GM10266 (cell line): ENCODE data around the gene RING1.

Experiments
- DNase-seq: peaks from one replicate; pipeline ENCODE4 v3.0.0; 2012; ENCODE audit errors: extremely low spot score
- TF ChIP-seq, protein P1 (sequence below): IDR thresholded peaks from 2 replicates; pipeline ENCODE4 v1.5.1; 2012; ENCODE audit warnings: mild to moderate bottlenecking, low read depth; ENCODE audit not compliant: control insufficient read depth, insufficient read depth; ENCODE audit errors: missing control alignments

The RING1 gene

DNA sequence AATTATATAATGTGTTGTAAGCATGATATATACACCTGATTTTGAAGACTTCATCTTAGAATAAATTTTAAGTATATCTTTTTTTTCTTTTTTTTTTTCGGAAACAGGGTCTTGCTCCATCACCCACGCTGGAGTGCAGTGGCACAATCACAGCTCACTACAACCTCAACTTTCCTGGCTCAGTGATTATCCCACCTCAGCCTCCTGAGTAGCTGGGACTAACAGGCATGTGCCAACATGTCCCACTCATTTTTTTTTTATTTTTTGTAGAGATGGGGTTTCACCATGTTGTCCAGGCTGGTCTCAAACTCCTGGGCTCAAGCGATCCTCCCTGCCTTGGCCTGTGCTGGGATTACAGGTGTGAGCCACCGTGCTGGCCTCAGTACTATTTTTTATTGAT, 46.3 kb downstream of the RING1 start:
- no peak for DNase-seq
- TF ChIP-seq, protein P1, sequence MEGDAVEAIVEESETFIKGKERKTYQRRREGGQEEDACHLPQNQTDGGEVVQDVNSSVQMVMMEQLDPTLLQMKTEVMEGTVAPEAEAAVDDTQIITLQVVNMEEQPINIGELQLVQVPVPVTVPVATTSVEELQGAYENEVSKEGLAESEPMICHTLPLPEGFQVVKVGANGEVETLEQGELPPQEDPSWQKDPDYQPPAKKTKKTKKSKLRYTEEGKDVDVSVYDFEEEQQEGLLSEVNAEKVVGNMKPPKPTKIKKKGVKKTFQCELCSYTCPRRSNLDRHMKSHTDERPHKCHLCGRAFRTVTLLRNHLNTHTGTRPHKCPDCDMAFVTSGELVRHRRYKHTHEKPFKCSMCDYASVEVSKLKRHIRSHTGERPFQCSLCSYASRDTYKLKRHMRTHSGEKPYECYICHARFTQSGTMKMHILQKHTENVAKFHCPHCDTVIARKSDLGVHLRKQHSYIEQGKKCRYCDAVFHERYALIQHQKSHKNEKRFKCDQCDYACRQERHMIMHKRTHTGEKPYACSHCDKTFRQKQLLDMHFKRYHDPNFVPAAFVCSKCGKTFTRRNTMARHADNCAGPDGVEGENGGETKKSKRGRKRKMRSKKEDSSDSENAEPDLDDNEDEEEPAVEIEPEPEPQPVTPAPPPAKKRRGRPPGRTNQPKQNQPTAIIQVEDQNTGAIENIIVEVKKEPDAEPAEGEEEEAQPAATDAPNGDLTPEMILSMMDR: no peak

DNA sequence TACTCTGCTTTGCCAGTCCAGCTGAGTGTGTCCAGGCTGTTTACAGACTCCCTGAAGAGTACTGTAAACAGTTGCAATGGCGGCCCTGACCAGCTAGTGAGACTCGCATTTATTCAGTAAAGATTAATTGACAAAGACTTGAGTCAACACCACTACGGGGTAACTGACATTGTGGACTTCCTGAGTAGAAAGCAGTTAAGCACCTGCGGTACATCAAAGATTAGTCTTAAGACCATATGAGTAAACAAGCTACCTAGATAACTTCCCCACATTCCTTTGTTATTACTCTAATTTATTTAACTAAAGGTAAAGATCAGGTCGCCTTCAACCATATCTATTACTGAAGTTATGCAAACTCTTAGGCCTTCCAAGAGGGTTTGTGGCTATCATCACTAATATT, 50.7 kb downstream of the RING1 start:
- TF ChIP-seq, protein P1: no peak
- no peak for DNase-seq
